Coronary artery (tissue), 2 donors: ENCODE measurements around the gene SLC8A3.

Source experiments
- DNase-seq: peaks from one replicate; pipeline ENCODE4 v3.0.0-alpha.2; 2017; ENCODE audit warnings: low spot score
- H3K27ac ChIP-seq, 2 donors: fragments of 200-600 bp; sonication (generic); one replicate each; pipeline ENCODE4 v1.5.1; 2016 to 2019
- H3K4me3 ChIP-seq: fragments of 200-600 bp; sonication (generic); 2 replicates; pipeline ENCODE4 v1.5.1; 2016; ENCODE audit warnings: mild to moderate bottlenecking, moderate library complexity
- CTCF ChIP-seq: fragments of 200-600 bp; sonication (generic); IDR thresholded peaks from one replicate; pipeline ENCODE4 v1.5.1; 2019; ENCODE audit warnings: antibody characterized with exemption

Gene SLC8A3

GRCh38 chr14:70045844-70046535, 142.8 kb downstream of the SLC8A3 start:
- no peak for DNase-seq
- TF ChIP-seq CTCF: peak; percentile 24
- no peak overlapping the region for H3K27ac ChIP-seq
- no peak overlapping the region for H3K4me3 ChIP-seq

DNA sequence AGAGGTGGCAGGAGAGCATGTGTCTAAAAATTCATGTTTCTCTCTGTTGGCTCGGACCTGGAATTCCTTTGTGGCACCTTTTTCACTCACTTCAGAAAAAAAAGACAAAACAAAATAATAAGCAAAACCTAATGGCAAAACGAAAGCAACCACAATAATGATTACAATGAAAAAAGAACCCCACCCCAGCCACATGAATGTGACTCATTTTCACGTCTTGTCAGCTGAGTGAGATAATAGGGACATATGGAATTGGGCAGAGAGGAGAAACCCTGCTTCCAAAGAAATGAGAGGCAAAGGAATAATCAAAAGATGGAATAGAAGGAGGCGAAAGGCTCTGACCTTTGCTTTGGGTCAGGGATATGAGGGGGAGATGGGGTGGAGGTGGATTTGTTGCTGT, 143.4 kb downstream of the SLC8A3 start:
- no peak for TF ChIP-seq CTCF
- H3K4me3 ChIP-seq: no peak overlapping the region

DNA sequence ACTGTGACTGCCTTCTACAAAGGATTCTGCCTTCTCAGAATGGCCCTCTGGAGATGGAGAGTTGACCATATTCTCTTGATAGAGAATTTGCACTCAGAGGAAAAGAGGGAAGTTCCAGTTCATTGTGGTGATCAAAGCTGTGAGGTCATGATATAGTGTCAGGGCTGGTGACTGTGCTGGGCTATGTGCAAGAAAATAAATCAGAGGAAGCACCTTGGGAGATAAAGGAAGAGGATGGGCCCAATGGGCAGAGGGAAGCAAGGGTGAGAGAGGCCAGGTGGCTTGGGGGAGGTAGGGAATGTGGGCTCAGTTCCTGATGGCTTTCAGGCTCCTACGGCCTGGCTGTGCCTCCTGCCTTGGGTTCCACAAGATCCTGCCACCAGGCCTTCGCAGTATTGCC, 145.8 kb downstream of the SLC8A3 start:
- Histone ChIP-seq H3K4me3 (no peak overlapping the region), H3K27ac (no peak overlapping the region)
- no peak for DNase-seq
- no peak for TF ChIP-seq CTCF

More for the DNA sequence above, 143.4 kb downstream of the SLC8A3 start:
- DNase-seq: no peak
- no peak overlapping the region for H3K27ac ChIP-seq

DNA sequence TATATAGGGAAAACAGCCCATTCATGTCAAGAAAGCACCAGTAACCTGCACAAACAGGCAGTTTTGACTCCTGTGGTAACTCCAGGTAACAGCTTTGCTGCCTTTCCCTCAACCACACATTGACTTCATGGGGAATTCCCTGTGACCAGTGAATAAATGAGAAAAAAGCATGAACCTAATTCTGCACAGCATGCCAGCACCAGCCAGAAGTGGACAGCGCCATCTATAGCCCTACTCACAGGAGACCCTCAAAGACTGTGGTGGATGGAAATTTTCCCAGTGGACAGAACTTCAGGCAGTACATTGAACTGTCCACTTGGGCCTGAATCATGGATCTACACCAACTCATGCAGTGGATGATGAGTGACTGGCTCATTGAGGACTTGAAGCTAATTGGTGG, 152.1 kb downstream of the SLC8A3 start:
- TF ChIP-seq CTCF: no peak
- no peak for DNase-seq
- Histone ChIP-seq H3K27ac (no peak overlapping the region), H3K4me3 (no peak overlapping the region)

DNA sequence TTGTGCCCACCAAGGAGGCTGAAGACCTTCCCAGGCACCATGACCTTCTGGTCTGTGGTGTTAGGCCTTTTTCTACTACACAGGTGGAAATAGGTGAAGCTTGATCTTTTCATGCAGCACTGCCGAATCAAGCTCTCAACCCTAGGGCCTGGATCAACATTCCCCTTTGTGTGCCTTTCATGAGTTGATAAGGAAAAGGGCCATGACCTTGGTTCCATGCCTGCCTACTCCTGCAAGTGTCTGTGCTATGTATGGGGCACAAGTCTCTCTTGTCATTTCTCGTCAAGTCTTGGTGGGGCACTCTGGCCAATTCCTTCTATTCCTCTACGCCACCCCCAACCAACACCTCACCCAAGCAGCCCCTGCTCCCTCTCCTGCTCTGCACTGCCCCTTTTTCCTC, 154.5 kb downstream of the SLC8A3 start:
- no peak overlapping the region for H3K27ac ChIP-seq
- no peak for DNase-seq
- H3K4me3 ChIP-seq: no peak overlapping the region
- TF ChIP-seq CTCF: no peak

- H3K4me3 ChIP-seq: no peak overlapping the region
- DNase-seq: no peak
- TF ChIP-seq CTCF: no peak
- no peak overlapping the region for H3K27ac ChIP-seq
Observed at GRCh38 chr14:70033561-70033960, 155.2 kb downstream of the SLC8A3 start.

GRCh38 chr14:70033116-70033515, 155.6 kb downstream of the SLC8A3 start:
- no peak overlapping the region for H3K4me3 ChIP-seq
- H3K27ac ChIP-seq: no peak overlapping the region
- no peak for TF ChIP-seq CTCF
- DNase-seq: no peak
